ENCODE results near the gene BCL2L11.

BCL2L11 gene

DNA sequence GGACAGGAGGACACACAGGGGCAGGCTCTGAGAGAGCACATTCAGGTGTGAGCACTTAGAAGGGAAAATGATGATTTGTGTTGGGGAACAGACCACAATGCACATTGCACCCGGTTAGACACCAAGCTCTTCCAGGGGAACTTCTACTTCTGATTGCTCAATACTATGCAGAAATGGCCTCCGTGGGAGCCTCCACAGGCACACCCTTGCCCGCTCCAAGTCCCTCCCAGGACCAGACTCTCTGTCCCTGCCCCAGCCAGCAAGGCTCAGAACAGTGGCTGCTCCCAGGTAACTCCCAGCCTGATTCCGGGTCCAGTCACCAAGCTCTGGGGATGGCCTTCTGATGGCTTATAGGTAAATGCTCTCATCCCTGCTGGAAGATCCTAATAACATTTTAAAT lies 56.2 kb downstream of the BCL2L11 start:
- Mint-ChIP-seq H3K9me3 (no peaks in the 10 kb centered on the region), H3K4me1 (peaks cover 2% of the 10 kb centered on the region), H3K27me3 (peaks cover 8% of the 10 kb centered on the region), H3K36me3 (ENCODE audit: low read depth) (no peaks in the 10 kb centered on the region), H3K4me3 (no peak overlapping the region), H3K27ac (no peak overlapping the region)
- no peak for DNase-seq
- ATAC-seq: no peak

DNA sequence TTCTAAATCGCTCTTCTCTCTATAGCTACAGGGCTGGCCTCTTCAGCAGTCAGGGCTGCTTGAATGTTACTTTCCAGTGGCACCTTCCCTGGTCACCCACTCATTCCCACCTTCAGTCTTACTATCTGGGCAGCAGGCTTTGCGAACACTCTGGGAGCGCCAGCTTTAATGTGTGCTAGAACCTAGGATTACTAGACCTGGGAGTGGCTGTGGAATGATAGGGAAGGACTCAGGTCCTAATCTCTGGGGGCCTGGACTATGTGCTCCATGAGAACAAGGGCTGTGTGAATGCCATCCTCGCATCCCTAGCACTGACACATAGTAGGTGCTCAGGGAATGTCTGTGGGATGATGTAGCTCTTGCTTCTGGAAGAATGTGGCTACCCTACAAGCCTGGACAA lies 57.6 kb downstream of the BCL2L11 start:
- ATAC-seq (no peak), DNase-seq (no peak)
- Mint-ChIP-seq H3K36me3 (ENCODE audit: low read depth) (no peaks in the 10 kb centered on the region), H3K9me3 (no peaks in the 10 kb centered on the region), H3K27ac (no peak overlapping the region), H3K27me3 (peaks cover 8% of the 10 kb centered on the region), H3K4me1 (peaks cover 2% of the 10 kb centered on the region), H3K4me3 (no peak overlapping the region)

DNA sequence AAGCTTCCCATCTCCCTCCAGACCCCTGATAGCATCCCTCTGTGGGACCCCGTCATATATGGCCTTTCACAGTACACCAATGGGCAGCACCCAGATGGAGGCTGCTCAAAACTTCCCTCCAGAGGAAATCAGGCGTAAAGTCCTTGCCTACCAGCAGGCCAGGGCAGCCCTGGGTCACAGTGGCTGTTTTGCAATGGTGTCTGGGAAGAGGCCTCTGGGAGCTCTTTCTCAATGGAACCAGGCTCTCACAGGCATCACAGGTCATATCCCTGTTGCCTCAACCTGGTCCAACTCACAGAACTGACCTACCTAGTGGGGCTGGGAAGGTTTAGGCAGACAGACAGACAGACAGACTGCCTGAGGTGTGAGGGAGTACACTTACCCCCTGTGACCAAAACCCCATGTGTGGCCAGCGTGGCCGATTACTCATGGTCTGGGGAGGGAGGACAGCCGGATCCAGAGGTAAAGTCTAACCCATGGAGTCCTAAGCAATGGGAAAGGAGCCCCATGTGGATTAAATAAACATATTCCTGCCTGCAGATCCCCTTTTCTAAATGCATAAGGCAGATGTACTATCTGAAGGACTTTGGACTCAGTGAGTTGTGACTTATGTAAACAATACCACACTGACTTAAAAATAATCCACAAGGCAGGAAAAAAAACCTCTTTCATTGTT lies 58.2 kb downstream of the BCL2L11 start:
- no peak for ATAC-seq
- H3K27ac Mint-ChIP-seq: no peak overlapping the region
- peaks cover 2% of the 10 kb centered on the region for H3K4me1 Mint-ChIP-seq
- no peak overlapping the region for H3K4me3 Mint-ChIP-seq
- H3K9me3 Mint-ChIP-seq: no peaks in the 10 kb centered on the region
- DNase-seq: no peak
- H3K27me3 Mint-ChIP-seq: peaks cover 8% of the 10 kb centered on the region
- no peaks in the 10 kb centered on the region for H3K36me3 Mint-ChIP-seq (ENCODE audit: low read depth)

DNA sequence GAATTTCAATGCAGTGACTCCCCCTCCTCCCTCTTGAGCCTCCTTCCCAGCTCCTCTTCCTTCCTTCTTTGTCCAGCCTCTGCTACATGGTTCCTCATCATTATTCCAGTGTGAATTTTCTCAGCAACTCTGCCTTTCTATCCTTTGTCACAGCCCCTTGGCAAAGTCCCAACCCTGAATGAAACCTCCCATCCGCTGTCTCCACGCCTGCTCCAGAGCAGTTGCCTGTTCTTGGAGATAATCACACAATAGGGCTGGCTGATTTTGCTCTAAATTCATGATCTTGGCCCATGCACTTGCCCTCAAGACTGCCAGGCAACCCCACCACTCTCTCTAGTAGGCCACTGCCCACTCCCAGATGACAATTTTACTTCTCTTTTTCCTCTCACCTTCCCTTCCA lies 61.4 kb downstream of the BCL2L11 start:
- peaks cover 20% of the 10 kb centered on the region for H3K27me3 Mint-ChIP-seq
- H3K9me3 Mint-ChIP-seq: no peaks in the 10 kb centered on the region
- H3K36me3 Mint-ChIP-seq (ENCODE audit: low read depth): no peaks in the 10 kb centered on the region
- H3K4me1 Mint-ChIP-seq: no peaks in the 10 kb centered on the region
- ATAC-seq: no peak
- H3K4me3 Mint-ChIP-seq: no peak overlapping the region
- no peak for DNase-seq
- no peak overlapping the region for H3K27ac Mint-ChIP-seq

DNA sequence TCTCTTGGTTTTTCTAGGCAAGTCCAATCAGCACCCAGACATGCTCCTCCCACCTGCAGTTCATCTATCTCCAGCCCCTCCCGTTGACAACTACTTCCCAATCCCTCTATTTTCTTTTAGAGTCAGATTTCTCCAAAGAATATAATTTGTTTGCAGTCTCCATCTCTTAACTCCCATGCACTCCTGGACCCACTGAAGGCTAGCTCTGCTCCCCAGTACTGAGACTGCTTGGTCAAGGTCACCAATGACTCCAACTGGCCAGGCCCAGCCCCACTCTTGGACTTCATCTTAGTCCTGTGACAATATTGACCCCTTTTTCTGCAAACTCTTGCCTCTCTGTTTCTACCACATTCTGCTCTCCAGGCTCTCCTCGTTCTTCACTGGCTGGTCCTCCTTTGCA lies 62.0 kb downstream of the BCL2L11 start:
- no peaks in the 10 kb centered on the region for H3K36me3 Mint-ChIP-seq (ENCODE audit: low read depth)
- no peak overlapping the region for H3K4me3 Mint-ChIP-seq
- H3K27ac Mint-ChIP-seq: no peak overlapping the region
- ATAC-seq: no peak
- H3K27me3 Mint-ChIP-seq: peaks cover 20% of the 10 kb centered on the region
- no peak for DNase-seq
- H3K9me3 Mint-ChIP-seq: no peaks in the 10 kb centered on the region
- no peaks in the 10 kb centered on the region for H3K4me1 Mint-ChIP-seq

DNA sequence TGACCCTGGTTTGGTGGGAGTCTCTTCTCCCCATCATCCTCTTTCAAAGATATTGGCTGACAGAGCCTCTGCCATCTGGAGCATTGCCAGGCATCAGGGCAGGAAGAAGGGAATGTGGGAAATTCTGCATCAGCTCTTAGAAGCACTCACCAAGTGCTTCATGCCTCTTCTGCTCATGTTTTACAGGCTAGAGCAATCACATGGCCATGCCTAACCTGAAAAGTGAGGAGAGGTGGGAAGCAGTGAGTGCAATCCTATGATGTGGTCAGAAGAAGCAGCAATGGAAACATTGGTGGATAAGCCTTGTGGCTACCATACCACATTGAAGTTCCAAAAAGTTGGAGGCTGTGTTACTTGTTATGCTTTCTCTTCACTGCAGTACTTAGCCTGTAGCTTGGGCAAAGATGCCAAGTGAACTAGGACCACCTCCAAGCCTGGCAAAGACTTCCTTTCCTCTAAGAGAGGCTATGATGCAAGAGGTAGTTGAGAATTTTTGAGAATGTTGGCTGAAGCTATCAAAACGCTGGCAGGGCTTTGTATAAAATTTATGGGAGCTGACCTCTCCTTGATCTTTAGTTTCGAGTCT lies 64.1 kb downstream of the BCL2L11 start:
- no peaks in the 10 kb centered on the region for H3K36me3 Mint-ChIP-seq (ENCODE audit: low read depth)

DNA sequence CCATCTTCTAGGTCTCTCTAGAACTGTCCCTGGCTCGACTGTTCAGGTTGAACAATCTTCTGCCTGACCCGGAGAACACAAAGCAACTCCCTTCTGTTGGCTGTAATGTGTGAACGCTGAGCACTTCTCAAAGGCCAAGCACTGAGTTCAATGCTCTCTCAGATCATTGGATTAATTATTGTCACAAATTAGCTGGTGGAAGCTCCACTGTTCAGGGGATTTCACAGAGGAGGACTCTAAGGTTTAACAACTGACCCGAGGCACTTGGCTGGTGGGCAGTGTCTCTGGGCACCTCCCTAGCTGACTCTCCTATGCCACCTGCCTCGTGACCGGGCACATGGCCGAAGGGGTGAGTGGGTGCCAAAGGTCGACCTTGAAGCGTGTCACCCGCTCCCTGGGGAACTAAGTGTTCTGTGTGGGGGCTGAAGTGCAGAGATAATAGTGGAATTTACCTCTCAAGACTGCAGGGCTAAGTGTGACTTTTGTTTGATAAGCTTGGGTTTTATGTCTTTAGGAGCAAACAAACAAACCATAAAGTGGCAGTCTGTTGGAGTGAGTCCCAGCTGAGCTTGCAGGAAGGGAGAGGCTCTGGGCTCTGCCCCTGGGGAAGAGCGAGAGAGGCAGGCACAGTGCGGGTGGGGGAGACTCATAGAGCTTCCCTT lies 64.8 kb downstream of the BCL2L11 start:
- DNase-seq: no peak
- no peaks in the 10 kb centered on the region for H3K9me3 Mint-ChIP-seq
- no peaks in the 10 kb centered on the region for H3K36me3 Mint-ChIP-seq (ENCODE audit: low read depth)
- no peak overlapping the region for H3K4me3 Mint-ChIP-seq
- H3K27me3 Mint-ChIP-seq: peaks cover 19% of the 10 kb centered on the region
- H3K4me1 Mint-ChIP-seq: no peaks in the 10 kb centered on the region
- ATAC-seq: no peak
- no peak overlapping the region for H3K27ac Mint-ChIP-seq

More for the DNA sequence above, 64.1 kb downstream of the BCL2L11 start:
- no peak for ATAC-seq
- H3K4me1 Mint-ChIP-seq: no peaks in the 10 kb centered on the region
- H3K27me3 Mint-ChIP-seq: peaks cover 19% of the 10 kb centered on the region
- DNase-seq: no peak
- no peak overlapping the region for H3K4me3 Mint-ChIP-seq
- no peak overlapping the region for H3K27ac Mint-ChIP-seq
- H3K9me3 Mint-ChIP-seq: no peaks in the 10 kb centered on the region

DNA sequence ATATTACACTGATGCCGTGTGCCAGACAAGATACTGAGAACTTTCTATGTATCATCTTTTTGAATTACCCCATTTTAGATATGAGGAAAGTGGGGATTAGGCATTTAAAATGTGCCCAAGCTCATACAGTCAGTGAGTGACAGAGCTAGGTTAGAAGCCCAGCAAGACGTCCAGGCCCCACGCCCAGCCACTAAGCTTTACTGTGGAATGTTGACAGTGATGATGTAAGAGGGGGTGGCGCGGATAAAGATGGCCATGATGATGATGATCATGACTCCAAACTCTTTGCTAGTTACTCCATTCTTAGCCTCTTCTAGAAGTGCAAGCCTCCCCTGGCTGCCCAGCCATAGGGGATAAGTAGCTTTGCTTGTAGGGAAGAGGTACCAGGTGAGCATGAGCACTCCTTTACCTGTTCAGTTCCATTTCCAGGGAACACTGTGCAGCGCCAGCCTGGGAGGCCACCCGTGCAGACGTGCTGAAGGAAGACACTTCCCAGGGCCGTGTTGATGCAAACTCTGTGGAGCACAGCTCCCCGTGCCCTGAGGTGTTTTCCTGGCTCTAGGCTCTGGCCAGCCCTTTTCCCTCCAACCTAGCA lies 65.5 kb downstream of the BCL2L11 start:
- Mint-ChIP-seq H3K4me3 (no peak overlapping the region), H3K9me3 (no peaks in the 10 kb centered on the region), H3K27me3 (peaks cover 16% of the 10 kb centered on the region), H3K27ac (no peak overlapping the region), H3K4me1 (no peaks in the 10 kb centered on the region), H3K36me3 (ENCODE audit: low read depth) (no peaks in the 10 kb centered on the region)
- no peak for DNase-seq
- no peak for ATAC-seq

DNA sequence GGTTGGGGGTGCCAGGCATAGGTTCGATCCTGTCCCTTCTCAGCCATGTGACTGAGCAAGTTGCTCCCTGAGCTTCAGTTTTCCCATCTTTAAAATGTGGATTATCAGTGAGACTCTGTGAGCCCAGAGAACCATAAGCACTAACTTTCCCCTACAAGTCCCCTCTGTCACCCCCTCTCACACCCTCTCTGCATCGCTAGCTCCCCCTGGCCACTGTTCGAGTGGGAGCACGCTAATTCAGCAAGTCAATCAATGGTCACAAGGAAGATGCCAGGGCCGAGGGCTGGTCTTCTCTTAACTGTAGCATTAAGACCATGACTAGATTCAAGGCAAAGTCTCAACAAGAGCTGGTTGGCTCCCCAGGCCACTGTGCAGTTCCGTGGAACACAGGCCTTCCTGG lies 66.2 kb downstream of the BCL2L11 start:
- H3K36me3 Mint-ChIP-seq (ENCODE audit: low read depth): no peaks in the 10 kb centered on the region
- no peaks in the 10 kb centered on the region for H3K4me1 Mint-ChIP-seq
- no peak for ATAC-seq
- H3K4me3 Mint-ChIP-seq: no peak overlapping the region
- H3K9me3 Mint-ChIP-seq: no peaks in the 10 kb centered on the region
- no peak for DNase-seq
- peaks cover 16% of the 10 kb centered on the region for H3K27me3 Mint-ChIP-seq
- no peak overlapping the region for H3K27ac Mint-ChIP-seq

DNA sequence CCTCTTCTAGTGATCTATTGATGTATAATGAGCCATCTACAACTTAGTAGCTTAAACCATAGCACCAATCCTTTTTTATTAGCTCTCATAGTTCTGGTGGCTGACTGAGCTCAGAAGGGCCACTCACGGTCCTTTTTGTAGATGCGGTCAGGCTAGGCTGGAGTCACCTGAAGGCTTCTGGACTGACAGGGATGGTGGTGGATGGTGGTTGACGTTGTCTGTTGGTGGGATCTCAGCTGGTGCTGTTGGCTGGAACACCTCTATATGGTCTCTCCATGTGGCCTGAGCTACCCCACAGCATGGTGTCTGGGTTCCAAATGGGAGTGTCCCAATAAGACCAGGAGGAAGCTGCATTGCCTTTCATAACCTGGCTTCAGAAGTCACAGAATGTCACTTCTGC lies 68.0 kb downstream of the BCL2L11 start:
- DNase-seq: no peak
- Mint-ChIP-seq H3K9me3 (no peaks in the 10 kb centered on the region), H3K36me3 (ENCODE audit: low read depth) (no peaks in the 10 kb centered on the region), H3K27me3 (peaks cover 16% of the 10 kb centered on the region), H3K4me3 (no peak overlapping the region), H3K4me1 (no peaks in the 10 kb centered on the region), H3K27ac (no peak overlapping the region)
- ATAC-seq: no peak

DNA sequence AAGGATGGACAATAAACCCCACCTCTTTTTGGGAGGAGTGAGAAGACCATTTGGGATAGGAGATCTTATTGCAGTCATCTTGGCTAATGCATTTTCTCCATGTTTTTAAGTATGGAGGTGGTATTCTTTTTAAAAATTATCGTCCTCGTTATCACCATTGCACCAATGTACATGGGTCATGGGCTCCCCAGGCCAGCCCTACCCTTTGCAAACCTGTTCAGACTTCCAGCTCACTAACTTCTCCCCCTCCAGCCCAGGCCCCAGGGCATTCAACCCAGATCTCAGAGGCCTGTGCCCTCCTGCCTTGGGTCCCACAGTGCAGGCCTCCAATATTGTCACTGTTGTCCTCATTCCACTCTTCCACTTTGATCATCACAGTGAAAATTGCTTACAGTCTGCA lies 68.4 kb downstream of the BCL2L11 start:
- H3K4me3 Mint-ChIP-seq: no peak overlapping the region
- H3K9me3 Mint-ChIP-seq: no peaks in the 10 kb centered on the region

DNA sequence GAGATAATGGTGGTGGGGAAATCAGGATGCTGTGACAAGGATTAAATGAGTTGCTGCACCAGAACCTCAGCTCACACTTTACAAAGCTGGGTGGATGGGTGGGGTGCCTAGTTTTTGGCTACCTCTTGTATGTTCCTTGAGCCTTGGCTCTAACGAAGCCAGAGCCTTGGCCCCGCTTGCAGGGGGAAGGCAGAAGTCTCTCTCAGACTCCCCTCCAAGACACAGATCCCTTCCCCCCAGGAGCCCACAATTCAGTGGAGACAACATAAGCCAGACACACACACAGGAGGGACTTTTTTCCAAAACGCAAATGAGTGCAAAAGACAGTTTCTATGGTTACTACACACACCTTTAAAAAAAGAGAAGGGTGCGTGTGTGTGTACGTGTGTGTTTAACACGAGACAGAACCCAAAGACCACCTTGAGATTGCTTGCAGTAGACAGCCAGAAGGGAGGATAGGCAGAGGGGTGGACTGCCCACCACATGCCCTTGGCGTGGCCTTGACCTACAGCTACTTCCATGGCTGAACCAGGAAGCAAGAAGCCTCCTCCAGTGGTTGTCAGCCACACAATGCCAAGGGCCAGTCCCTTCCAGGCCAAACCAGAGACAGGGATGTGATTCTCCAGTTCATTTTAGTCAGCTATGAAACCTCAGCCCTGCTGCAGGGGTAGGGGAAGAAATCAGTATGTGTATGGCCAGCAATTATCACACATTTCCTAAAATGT lies 70.3 kb downstream of the BCL2L11 start:
- H3K27me3 Mint-ChIP-seq: peaks cover 10% of the 10 kb centered on the region
- H3K27ac Mint-ChIP-seq: no peak overlapping the region
- no peaks in the 10 kb centered on the region for H3K36me3 Mint-ChIP-seq (ENCODE audit: low read depth)
- ATAC-seq: no peak
- H3K4me3 Mint-ChIP-seq: no peak overlapping the region
- no peaks in the 10 kb centered on the region for H3K9me3 Mint-ChIP-seq
- no peak for DNase-seq
- no peaks in the 10 kb centered on the region for H3K4me1 Mint-ChIP-seq

More for the DNA sequence above, 68.4 kb downstream of the BCL2L11 start:
- ATAC-seq (no peak), DNase-seq (no peak)
- no peak overlapping the region for H3K27ac Mint-ChIP-seq
- H3K36me3 Mint-ChIP-seq (ENCODE audit: low read depth): no peaks in the 10 kb centered on the region
- H3K4me1 Mint-ChIP-seq: no peaks in the 10 kb centered on the region
- peaks cover 16% of the 10 kb centered on the region for H3K27me3 Mint-ChIP-seq

DNA sequence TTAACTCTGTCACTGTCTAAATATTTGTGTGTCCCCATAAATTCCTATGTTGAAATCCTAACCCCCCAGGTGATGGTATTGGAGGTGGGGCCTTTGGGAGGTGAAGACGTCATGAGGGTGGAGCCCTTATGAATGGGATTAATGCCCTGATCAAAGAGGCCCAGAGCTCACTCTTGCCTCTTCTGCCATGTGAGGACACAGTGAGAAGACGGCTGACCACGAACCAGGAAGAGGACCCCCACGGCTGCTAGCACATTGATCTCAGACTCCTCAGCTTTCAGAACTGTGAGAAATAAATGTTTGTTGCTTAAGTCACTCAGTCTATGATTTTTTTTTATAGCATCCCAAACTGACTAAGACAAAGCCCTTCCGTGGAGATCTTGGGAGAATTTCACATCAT lies 71.2 kb downstream of the BCL2L11 start:
- H3K36me3 Mint-ChIP-seq (ENCODE audit: low read depth): no peaks in the 10 kb centered on the region
- H3K27me3 Mint-ChIP-seq: peaks cover 6% of the 10 kb centered on the region
- ATAC-seq (no peak), DNase-seq (no peak)
- H3K9me3 Mint-ChIP-seq: no peaks in the 10 kb centered on the region
- no peak overlapping the region for H3K4me3 Mint-ChIP-seq
- peaks cover 2% of the 10 kb centered on the region for H3K4me1 Mint-ChIP-seq
- no peak overlapping the region for H3K27ac Mint-ChIP-seq

DNA sequence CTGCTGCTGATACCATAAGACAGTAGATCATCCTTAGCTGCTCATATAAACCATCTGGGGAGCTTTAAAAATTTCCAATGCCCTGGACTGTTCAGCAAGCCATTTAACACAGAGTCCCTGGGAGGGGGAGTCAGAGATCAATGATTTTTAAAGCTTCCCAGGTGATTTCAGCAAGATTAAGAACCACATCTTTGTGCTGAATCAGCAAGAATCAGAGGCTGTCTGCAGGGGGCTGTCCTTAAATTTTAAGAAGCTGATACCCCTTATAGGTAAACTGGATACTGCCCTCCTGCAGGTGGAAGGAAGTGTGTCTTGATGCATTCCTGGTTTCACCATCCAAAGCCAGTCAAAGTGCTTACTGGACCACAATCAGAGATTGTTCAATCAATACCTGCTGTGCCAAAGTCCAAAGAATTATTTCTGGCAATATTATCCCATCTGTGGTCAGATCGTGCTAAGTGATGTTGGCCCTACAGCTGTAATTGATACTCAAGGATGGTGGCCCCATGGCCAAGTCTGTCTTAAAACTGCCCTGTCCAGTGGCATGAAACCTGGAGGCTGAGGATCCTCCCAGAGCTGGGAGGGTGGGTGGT lies 72.2 kb downstream of the BCL2L11 start:
- ATAC-seq: no peak
- Mint-ChIP-seq H3K9me3 (no peaks in the 10 kb centered on the region), H3K36me3 (ENCODE audit: low read depth) (no peaks in the 10 kb centered on the region), H3K27ac (no peak overlapping the region), H3K4me3 (no peak overlapping the region), H3K27me3 (peaks cover 5% of the 10 kb centered on the region), H3K4me1 (peaks cover 2% of the 10 kb centered on the region)
- no peak for DNase-seq

All from activated naive CD8-positive, alpha-beta T cell treated with anti-CD3 and anti-CD28 coated beads, Interleukin-2, amount 50 U/mL, for 24 hours (primary cell).